IPS-NIHi7 (cell line): ENCODE results near the gene TMEM63C.
A peak's percentile ranks its signal among the peaks of the same experiment; 100 is the strongest.

Experiments used
- DNase-seq: peaks from one replicate; pipeline ENCODE4 v3.0.0; 2012; ENCODE audit warnings: mixed read lengths; ENCODE audit errors: extremely low spot score

The TMEM63C gene, protein sequence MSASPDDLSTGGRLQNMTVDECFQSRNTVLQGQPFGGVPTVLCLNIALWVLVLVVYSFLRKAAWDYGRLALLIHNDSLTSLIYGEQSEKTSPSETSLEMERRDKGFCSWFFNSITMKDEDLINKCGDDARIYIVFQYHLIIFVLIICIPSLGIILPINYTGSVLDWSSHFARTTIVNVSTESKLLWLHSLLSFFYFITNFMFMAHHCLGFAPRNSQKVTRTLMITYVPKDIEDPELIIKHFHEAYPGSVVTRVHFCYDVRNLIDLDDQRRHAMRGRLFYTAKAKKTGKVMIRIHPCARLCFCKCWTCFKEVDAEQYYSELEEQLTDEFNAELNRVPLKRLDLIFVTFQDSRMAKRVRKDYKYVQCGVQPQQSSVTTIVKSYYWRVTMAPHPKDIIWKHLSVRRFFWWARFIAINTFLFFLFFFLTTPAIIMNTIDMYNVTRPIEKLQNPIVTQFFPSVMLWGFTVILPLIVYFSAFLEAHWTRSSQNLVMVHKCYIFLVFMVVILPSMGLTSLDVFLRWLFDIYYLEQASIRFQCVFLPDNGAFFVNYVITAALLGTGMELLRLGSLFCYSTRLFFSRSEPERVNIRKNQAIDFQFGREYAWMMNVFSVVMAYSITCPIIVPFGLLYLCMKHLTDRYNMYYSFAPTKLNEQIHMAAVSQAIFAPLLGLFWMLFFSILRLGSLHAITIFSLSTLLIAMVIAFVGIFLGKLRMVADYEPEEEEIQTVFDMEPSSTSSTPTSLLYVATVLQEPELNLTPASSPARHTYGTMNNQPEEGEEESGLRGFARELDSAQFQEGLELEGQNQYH

DNA sequence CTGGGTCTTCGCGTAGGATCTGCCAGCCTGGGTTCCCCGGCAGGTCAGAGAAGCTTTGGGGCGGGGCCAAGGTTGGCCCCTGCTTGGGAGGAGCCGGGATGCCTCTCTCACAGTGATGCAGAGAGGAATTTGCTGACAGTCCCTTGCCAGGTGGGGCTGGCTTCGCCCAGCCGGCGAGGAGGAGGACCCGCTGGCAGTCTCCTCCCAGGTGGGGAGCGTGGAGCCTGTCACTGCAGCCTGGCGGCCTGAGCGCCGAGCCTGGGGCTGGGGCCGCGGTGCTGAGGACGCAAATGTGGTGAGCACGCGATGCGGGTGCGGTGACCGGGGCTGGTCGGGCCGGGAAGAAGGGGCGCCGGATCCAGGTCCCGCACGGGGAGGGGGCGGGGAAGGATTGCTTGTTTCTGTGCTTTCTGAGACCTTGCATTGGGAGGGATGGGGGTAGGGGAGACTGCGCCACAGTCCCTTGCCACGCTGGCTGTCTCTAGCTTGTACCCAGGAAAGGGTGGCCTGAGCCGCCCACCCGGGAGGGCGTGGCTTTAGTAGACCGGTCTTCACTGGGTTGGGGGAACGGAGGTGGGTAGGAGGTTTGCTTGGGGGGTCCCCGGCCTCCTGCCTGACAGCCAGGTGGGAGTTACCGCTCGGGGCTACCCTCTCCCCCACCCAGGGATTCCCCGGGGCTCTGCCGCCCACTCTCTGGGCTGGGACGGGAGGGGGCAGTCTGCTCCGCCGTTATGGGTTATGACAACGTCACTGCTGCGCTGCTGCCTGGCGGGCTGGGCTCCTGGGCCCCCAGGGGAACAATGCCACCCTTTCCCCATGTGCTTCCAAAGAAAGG lies at the start of gene TMEM63C:
TMEM63C (plus strand) TSS at position 196 of the 835 bp plus-strand sequence. CDS start 37,016 bp downstream, outside the sequence.
- DNase-seq = peak; percentile 99

DNA sequence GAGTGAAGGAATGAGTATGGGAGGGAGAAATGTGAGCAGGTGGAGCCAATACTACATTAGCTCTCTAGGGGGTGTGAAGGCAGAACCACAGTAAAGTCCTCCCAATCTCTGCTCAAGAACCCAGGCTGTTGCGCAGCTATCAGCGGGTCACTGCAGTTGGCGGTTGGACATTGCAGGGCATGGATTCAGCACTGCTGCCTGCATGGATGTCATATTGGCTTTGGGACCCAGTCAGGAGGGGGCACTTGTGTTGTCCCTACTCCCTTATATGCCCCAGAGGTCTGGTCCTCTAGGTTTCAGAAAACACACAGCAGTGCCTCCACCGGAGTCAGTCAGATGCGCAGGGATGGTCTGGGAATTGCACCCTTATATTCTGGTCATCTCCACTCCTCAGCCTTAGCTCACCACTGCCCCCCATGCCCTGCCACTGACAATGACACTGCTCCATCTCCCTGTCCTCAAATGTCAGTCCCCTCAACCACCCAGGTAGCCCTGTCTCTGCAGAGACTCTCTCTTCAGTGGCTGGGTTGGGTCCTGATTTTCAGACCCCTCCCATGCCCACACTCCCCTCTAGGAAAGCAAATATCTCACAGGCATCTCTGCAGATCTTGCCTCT lies 49.6 kb upstream of the TMEM63C start:
- DNase-seq = no peak

DNA sequence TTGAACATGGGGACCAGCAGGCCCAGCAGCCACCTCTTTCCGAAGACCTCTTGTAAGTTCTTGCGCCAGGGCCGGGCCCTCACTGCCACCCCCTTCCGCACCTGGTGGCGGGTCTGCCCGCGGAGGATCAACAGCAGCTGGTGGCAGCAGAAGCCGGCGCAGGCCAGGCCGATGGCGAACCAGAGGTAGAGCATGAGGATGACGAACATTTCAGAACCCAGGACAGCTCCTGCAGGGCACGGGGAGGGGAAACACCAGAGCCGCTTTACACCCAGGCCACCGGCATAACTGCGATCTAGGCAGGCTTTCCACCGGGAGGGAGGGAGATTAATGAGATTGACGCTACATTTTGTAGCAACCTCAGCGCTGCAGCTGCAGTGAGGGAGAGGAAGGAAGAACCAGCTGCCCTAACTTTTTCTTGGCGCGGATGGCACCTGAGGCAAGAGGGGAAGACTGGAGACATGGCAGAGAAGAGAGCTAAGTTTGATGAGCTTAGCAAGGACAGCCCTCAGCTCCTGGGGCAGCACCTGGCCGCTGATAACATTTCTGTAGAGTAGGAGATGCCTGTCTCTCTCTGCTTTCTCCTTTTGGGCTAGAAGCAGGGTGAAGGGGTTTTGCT lies 47.8 kb upstream of the TMEM63C start:
- peak; percentile 92 for DNase-seq

DNA sequence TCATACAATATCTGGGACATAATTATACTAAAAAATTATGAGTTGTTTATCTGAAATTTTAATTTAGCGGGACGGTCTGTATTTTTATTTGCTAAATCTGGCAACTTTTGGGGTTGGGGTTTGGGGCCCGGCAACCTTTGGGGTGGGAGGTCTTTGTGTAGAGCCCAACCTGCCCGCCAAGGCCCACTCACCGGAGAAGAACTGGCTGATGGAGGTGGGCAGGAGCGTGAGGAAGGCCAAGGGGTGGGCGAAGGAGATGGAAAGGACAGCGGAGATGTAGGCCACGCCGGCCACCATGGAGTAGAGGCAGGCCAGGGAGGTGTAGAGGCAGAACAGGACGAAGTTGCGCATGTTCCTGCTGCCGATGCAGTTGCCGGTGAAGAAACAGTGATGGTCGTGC lies 42.6 kb upstream of the TMEM63C start:
- DNase-seq = no peak

DNA sequence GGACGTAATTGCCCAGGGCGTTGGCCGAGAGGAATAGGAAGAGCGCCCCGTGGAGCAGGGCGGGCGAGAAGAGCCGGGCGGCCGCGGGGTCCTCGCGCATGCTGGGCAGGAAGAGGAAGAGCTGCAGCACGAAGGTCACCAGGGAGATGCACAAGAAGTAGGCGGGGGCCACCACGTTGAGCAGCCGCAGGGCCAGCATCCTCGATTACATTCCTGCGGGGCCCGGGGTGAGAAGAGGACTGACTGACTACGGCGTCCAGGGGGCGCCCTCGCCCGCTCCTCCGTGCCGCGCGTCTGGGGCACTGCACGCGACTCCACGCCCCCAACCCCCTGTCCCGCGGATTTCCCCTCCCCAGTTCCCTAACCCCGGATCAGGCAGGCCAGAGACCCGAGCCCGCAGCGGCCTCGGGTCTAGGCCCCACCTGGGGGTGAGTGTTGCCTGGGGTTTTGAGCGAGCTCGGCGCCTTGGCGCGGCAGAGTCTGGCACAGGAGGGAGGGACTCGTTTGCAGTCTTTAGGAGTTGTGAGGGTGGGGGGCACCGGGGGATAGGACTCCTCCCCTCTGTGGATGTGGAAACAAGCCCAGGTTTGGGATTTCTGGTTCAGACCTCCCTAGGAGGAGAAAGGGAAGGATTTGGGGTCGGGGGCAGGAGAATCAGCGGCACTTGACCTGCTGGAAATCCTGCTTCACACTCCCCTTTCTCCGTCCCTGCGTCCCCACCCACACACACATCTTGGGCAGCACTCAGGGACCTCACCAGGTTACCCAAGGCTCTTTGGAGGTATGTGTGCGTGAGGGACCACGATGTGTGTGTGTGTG lies 41.8 kb upstream of the TMEM63C start:
- peak; percentile 86 for DNase-seq

DNA sequence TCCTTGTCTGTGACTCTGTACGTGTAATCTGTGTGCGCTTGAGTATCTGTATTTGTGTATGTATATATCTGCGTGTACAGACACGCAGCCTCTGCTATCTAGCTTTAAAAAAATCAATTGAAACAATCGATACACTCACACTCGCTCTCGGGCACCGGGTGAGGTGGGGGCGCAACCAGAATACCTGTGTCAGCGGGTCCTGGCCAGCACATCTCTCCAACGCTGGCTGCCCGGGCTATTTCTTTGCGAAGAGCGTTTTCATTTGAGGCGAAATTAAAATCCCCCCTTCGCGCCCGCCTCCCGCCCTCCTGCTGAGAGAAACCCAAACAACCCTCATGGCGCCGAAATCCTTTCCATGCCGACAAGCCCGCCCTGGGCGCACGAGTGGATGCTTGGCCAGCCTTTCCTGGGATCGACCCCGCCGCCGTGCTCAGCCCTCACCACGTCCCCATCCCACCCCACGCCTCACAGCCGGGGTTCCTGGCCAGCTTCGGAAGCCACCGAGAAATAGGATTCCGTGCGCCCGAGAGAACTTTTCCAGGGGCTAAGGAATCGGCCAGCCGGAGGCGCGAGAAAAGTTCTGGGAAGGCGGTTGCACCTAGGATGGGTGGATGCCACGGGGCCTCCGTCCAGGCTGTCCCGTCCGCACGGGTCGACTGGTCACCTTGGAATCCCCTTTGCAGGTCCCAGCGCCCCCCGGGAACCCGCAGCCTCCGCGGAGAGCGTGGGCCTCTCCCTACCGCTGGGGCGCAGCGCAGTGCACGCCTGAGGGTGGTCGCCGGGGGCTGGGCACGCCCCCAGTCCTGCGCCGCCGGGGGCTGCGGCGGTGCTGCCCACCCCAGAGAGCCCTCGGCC lies 41.0 kb upstream of the TMEM63C start:
- DNase-seq = no peak

DNA sequence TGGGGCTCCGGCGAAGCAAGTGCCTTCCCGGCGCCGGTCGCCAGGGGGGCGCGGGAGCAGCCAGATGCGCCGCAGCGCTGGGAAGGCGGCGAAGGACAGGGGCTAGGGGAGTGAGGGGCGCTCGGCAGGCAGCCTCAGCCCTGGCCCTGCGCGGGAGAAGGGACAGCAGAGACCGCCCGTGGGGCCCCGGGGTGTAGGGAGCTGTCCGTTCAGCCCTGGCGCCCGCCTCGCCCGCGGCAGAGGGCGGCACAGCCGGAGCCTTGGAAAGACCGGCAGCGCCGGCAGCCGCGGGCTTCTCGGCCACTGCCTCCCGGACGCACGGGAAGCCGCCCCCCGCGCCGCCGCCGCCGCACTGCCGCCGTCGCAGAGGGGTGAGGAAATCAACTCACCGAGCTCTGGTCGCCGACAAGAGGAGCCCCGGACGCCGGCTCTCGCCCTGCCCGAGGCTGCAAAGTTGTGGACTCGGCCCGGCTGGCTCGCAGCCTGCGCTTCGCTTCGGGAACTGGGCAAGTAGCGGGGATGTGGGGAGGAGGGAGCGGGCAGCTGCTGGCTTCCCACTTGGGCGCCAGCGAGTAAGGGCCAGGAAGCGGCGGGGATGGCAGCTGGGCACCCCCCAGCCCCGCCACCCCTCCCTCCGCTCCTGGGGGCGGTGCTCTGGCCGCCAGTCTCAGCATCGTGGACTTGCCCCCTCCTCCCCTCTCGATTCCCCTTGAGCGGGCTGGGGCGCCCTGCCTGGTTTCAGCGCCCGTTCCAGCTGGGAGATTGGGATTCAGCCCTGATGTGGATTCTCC lies 40.2 kb upstream of the TMEM63C start, which contains the start of gene ZDHHC22:
ZDHHC22 (minus strand) TSS at position 578 of the 791 bp plus-strand sequence. CDS start 2,053 bp downstream, outside the sequence.
- peak; percentile 83 for DNase-seq

DNA sequence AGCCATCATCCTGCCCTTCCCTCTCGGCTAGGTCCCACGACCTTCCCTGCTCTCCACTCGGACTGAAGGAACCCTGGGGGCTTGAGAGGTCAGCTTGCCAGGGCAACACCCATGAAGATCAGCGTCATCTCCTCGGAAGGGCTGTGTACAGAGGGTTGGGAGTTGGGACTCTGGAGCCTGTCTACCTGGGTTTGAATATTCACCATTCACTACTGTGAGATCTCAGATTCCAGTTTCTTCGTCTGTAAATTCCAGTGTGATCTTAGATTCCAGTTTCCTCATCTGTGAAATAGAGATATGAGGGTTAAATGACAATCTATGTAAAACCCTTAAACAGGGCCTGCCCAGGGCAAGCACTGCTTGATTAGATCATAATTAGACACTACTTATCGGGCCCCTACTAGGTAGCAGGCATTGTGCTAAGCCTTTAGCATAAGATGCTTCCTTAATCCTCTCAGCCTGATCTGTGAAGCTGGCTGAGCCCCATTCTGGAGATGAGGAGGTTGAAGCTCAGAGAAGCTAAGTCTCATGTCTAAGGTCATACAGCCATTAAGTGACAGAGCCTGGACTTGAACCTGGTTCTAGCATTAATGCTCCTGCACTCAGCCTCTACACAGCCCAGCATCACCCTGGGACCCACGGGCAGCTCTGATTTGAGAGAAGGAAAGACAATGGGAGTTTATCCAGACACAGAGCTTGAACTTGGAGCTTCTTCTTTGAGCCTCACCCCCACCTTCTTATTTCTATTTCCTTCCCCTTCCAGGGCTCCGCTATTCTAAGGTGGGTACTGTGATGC lies 39.4 kb upstream of the TMEM63C start:
- DNase-seq = no peak

DNA sequence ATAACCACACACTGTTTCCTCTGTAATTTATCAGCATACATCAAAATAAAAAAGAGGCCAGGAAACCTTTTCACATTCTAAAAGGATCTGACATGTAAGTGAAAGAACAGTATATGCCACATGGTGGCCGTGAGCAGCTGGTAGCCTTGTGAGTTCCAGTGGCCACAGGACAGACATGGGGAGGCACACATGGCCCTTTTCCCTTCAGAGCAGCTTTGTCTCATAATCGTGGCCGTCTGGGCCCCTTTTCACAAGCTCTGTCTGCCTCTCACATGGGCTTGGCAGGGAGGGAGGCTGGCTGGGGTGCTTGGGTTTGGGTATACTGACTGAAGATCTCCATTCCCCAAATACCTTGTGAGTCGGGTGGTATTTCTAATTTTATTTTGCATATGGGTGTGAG lies 38.5 kb upstream of the TMEM63C start:
- DNase-seq = no peak

DNA sequence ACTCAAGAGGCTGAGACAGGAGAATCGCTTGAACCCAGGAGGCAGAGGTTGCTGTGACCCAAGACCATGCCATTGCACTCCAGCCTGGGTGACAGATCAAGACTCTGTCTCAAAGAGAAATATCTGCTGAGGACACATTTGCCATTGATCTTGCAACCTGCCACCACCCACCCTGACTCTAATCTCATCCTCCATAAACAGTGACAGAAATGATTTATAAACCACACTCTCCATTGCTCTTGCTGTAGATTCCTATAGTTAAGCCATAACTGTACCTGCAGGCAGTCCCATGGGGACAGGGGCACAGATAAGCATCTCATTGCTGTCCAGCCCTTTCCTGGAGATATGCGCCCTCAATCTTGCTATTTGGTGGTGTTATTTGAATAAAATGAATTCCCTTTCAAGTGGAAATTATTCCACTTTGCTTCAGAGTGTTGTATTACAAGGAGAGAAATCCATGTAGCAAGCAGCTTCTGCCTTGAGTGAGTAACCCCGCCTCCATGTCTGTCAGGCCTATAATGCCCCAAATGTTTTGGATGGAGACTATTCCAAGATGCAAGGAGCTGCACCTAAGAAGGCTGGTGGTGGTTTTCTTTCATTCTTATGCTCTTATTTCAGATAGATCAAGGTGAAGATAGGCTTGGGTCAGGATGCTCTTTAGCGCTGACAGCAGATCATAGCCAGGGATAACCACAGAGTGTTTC lies 37.0 kb upstream of the TMEM63C start:
- DNase-seq = no peak

DNA sequence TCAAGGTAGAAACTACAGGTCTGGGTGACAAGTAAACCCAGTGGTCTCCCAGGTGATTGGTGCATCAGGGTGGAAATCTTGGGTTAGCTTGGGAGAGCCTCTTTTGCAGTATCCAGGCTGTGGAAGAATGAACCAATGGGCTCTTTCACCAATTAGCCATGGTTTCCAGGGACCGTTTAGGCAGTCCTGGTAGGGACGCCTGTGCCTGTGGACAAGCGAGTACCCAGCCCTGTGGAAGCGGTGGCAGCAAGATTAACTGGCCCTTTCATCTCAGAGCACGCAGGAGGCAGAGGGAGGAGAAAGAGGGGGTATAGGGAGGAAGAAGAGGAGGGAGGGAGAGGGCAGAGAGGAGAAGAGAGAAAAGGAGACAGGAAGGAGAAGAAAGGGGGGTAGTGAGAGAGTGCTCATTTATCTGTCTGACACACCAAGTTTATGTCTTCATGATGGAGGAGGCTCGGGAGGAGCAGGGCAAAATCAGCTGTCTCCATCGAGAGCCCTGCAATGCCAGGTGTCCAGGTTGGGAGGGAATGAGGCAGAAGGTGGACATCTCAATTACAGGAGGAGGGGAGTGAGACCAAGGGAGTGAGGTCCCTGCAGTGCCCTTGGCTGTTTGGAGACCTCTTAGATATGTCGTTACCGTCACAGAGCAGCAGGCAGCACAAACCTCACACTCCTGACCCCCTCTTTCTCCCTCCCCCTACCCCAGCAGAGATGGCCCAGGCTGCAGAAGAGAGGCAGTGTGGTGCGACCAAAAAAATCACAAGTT lies 35.4 kb upstream of the TMEM63C start:
- no peak for DNase-seq

DNA sequence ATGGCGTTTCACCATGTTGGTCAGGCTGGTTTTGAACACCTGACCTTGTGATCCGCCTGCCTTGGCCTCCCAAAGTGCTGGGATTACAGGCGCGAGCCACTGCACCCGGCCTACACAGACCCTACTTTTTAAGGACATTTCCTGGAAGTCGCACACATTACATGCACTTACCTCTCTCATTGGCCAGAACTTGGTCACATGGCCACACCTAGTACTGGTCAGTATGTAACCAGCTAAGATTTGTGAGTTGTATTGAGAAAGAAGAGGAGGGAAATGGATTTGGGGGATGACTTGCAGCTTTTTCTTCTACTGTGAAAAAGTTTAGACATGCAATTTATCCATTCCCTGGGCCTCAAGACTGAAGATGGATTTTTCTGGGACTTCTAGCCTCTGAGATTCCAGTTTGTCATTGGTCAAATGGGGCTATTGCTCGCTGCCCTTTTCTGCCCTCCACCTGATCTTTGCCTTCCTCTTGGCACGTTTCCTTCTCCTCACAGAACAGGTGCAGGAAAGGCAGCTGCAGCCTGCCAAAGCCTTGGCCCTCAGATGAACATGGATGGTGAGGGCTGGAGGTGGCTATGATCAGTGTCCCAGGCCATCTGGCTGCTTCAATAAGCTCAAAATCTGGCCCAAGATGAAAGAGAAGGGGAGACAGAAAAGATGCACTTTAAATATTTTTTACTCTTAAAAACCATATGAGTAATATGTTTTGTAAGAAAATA lies 32.9 kb upstream of the TMEM63C start:
- no peak for DNase-seq

DNA sequence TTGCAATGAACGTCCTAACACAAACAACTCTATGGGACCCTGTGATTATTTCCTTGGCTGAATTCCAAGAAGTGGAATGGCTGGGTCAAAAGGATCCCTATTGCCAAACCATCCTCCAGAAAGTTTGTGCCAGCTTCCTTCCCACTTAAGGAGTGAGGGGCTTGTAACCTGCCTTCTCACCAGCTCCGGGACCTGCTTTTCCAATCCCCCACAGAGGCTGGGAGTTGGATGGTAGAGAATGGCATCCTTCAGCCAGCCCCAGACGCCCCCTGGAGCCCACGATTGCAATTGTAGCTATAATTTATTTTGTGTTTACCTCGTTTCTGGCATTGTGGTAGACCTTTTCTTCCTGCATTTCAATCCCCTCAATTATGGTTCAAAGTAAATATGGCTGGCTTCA lies 30.4 kb upstream of the TMEM63C start:
- peak; percentile 80 for DNase-seq

DNA sequence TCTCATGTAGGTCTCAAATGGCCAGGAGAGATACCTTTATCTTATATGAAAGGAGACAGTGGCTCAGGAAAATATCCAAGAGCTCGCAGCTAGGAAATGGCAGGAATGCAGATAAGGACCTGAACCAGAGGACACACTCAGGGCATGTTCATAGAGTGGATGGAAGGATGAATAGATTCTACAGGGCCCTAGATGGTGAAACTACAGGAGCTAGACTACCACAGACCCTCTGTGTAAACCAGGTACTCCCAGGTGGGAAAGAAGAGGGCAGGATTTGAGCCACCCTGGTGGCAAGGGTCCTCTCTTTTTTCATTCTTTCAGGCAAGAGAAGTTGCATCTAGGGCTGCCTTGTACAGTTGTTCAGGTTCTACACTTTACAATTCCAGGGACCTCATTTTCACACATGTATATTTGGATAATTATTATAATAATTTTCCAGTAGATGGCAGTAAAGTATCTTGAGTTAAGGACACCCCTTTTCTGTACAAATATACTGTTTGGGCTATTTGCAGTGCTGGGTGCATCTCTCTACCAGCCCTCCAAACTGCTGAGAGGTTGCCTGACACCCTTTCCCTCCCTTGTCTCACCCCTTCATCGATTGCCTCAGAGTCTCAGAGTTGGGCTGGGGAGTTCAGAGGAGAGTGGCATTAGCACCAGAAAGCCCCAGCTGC lies 29.5 kb upstream of the TMEM63C start:
- DNase-seq = no peak

DNA sequence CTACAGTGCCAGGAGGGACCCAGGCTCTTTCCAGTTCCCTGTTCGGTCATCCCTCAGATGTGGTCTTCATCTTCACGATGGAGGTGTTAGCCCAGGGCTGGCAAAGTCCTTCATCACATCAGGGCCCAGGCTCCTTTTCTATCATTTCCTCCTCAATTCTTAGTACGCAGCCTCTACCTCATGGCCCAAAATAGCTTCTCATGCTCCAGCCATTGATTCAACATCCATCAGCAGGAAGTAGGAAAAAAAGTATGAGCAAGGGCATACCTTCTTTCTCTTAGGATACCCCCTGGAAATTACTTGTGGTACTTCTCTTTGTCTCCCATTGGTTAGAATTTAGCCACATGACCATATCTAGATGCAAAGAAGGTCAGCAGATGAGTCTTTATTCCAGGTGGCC lies 27.8 kb upstream of the TMEM63C start:
- DNase-seq = no peak
